DMS79 (cell line): ENCODE measurements around the gene MYH11.
A peak's percentile ranks its signal among the peaks of the same experiment; 100 is the strongest.
"Not testable (repeated sequence)": the region's sequence is repeated elsewhere in the genome, so short reads cannot be mapped to it uniquely, and the experiment has no call there.

ENCODE experiments used
- DNase-seq: peaks from one replicate; lab custom pipeline; 2025; lab: John Stamatoyannopoulos, UW

MYH11 gene

GRCh38 chr16:15749985-15750384 lies 106.8 kb downstream of the MYH11 start:
- DNase-seq: no peak

GRCh38 chr16:15749371-15749770 lies 107.5 kb downstream of the MYH11 start:
- DNase-seq: no peak

- DNase-seq: no peak
Observed at GRCh38 chr16:15748654-15749053, 108.2 kb downstream of the MYH11 start.

GRCh38 chr16:15747937-15748336 lies 108.9 kb downstream of the MYH11 start:
- DNase-seq: no peak

GRCh38 chr16:15746332-15746731 lies 110.5 kb downstream of the MYH11 start:
- no peak for DNase-seq

GRCh38 chr16:15743657-15744056 lies 113.2 kb downstream of the MYH11 start:
- no peak for DNase-seq

GRCh38 chr16:15742716-15743115 lies 114.1 kb downstream of the MYH11 start:
- no peak for DNase-seq

- DNase-seq: peak; percentile 58
Observed at GRCh38 chr16:15741207-15741871, 115.5 kb downstream of the MYH11 start.

GRCh38 chr16:15739950-15740349 lies 116.9 kb downstream of the MYH11 start:
- no peak for DNase-seq

- DNase-seq: no peak
Observed at GRCh38 chr16:15739464-15739863, 117.4 kb downstream of the MYH11 start.

GRCh38 chr16:15737140-15737644 lies 119.6 kb downstream of the MYH11 start:
- no peak for DNase-seq

GRCh38 chr16:15736529-15736928 lies 120.3 kb downstream of the MYH11 start:
- DNase-seq: no peak

- DNase-seq: no peak
Observed at GRCh38 chr16:15735610-15736009, 121.2 kb downstream of the MYH11 start.

- no peak for DNase-seq
Observed at GRCh38 chr16:15732416-15732815, 124.4 kb downstream of the MYH11 start.

- DNase-seq: no peak
Observed at GRCh38 chr16:15729152-15729551, 127.7 kb downstream of the MYH11 start.

GRCh38 chr16:15727697-15728096 lies 129.1 kb downstream of the MYH11 start:
- DNase-seq: not testable (repeated sequence)

- DNase-seq: no peak
Observed at GRCh38 chr16:15726715-15727114, 130.1 kb downstream of the MYH11 start.

- DNase-seq: no peak
Observed at GRCh38 chr16:15725641-15726240, 131.1 kb downstream of the MYH11 start.

GRCh38 chr16:15723808-15724207 lies 133.0 kb downstream of the MYH11 start:
- no peak for DNase-seq

GRCh38 chr16:15721018-15721417 lies 135.8 kb downstream of the MYH11 start:
- no peak for DNase-seq

- DNase-seq: no peak
Observed at GRCh38 chr16:15716694-15717447, 140.0 kb downstream of the MYH11 start.

- no peak for DNase-seq
Observed at GRCh38 chr16:15715221-15715620, 141.6 kb downstream of the MYH11 start.
